Lower leg skin (tissue), 3 donors: ENCODE results near the gene LRRFIP1.

Source experiments
- CTCF ChIP-seq, 3 donors: fragments of 450-650 bp; IDR thresholded peaks; one replicate each; pipeline ENCODE4 v1.5.1; 2016; ENCODE audit warnings: antibody characterized with exemption in 3 of 3, mild to moderate bottlenecking in 3 of 3, moderate library complexity in 2 of 3
- POLR2A ChIP-seq, 2 donors: fragments of 450-650 bp; IDR thresholded peaks; one replicate each; pipeline ENCODE4 v1.6.1; 2016 to 2017; ENCODE audit warnings: antibody characterized with exemption in 2 of 2, mild to moderate bottlenecking in 1 of 2, moderate library complexity in 1 of 2

GRCh38 chr2:237692601-237693290 lies 65.4 kb downstream of the LRRFIP1 start:
- no peak for TF ChIP-seq CTCF (IDR thresholded peaks at IDR 0.05)
- no peak for TF ChIP-seq POLR2A (IDR thresholded peaks at IDR 0.05)
